GM20431 (cell line): ENCODE measurements around the gene NUDT8.
"Not testable (repeated sequence)": the region's sequence is repeated elsewhere in the genome, so short reads cannot be mapped to it uniquely, and the experiment has no call there.

Source experiments
- in situ Hi-C: fragments of 300-500 bp; cut with MseI, MboI; formaldehyde crosslinking; loops from one replicate; pipeline ENCODE4 v1.15.0; 2020; ENCODE audit warnings: low sequenced_read_pairs; ENCODE audit not compliant: unreplicated experiment

The NUDT8 gene

DNA sequence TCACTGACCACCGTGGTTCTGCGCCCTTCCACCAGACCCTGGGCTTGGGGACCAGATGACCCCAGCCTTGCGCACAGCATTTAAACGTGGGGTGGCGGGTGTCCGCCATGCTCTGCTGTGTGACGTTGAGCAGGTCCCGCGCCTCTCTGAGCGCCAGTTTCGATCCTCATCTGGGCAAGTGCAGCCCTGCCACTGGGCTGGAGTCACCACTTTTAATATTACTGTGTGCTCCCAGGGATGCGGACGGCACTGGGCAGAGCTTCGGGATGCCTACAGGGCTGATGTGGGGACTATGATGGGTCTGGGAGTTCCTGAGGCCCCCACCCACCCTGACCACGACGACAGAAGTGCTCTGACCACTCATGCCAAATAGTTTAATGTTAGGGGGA, 1.2 kb upstream of the NUDT8 start:
- in situ Hi-C loops: no loop called here

DNA sequence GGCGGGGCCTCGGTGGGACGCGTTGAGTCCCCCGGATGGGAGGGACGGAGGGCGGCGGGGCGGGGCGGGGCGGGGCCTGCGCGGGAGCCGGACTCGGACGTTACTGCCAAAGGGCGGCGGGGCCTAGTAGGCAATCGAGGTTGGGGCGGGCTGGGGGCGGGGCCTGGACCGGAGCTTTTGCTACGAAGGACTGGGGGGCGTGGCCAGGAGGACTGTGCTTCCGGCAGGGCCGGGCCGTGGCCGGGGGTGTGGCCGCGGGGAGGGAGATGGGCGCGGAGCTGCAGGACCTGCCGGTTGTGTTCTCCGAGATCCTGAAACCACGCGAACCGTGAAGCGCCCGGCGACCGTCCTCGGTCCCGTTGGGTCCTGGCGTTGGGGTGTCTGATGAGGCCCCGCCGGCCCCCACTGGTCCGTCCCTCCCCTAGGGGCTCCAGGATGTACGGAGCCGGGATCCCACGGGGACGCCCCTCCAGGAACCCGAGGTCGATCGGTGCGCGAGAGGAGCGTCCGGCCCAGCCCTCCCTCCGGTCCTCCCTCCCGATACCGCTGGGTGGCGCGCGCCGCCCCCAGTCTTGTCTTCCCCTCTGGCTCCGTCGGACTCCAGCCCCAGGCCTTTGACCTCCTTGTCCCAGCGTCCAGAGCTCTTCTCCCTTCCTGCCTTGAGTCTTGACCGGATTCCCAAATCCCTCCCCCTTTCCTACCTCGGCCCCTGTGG, 648 bp upstream of the NUDT8 start:
- in situ Hi-C loops: no loop called here

DNA sequence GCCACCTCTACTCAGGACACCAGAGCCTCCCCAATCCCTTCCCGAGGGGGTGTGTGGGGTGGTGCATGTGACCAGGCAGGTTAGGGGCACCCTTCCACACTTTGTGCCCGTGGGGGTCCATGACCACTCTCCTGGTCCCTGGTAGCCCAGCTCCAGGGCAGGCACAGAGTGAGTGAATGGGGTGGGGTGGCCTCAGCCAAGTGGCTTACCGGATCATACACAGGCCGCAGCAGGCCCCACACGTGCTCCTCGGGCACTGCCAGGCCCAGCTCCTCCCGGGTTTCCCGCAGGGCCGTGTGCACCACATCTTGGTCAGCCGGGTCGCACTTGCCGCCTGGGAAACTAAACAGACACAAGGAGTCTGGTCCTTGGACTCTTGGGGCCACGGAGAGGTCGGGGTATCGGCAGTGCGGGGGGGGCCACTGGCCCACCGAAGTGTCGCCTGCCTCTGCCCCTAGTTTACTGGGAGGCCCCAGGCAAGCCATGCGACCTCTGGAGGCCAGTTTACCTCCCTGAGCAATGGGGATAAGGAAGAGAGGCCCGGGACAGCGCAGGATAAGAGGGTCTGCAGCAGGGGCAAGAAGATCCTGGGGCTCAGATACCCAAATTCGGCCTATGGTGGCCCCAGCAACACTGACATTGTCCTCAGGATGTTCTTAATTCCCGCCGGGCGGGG, 889 bp downstream of the NUDT8 start:
- in situ Hi-C loops: no loop called here

DNA sequence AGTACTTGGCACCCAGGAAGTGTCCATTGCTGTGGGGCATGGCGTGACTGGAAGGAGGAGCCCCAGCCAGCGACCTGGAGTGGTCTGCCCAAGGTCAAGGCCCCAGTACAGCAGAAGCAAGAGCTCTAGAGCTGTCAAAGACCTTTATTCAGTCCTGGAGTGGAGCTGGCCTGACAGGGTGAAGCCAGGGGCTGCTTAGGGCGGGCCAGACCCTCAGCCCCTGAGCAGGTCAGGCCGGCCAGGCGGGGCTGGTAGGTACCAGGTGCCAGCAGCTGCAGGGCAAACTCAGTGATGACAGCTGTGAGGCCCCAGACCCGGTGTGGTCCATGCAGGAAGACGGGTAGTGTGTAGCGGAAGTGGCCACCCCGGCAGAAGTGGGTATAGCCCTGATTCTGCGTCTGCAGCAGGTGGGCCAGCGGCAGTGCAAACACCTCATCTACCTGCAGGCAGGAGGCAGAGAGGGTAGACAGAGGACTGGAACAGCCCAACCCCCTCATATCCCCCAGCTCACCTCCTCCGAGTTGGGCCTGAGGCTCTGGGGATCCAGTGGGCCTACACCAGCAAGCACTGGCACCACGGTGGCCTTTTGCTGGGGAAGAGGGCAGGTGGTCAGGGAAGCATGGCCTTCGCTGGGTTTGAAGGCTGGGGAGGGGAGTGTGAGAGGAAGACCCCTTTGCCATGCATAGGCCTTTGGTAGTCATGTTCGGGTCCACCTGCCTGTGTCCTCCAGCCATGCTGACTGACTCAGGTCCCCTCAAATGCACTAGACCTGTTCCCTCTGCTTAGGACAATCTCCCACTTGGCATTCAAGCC, 1.7 kb downstream of the NUDT8 start:
- in situ Hi-C loops: no loop called here

DNA sequence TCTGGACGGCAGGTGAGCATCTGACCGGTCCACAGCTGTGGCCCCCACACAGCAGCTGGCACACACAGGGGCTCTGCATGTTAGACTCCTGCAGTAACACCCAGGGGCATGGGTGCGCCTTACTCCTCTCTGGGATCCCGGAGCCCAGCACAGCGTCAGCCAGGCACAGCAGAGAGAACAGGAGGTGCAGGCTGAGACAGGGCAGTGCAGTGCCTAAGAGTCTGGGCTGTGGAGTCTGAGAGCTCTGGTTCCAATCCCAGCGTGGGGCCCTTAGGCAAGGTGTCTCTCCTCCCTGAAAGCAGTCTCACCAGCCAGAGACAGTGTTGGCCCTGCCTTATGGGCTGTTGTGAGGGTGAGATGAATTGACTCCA, 2.3 kb downstream of the NUDT8 start:
- in situ Hi-C loops: no loop called here

DNA sequence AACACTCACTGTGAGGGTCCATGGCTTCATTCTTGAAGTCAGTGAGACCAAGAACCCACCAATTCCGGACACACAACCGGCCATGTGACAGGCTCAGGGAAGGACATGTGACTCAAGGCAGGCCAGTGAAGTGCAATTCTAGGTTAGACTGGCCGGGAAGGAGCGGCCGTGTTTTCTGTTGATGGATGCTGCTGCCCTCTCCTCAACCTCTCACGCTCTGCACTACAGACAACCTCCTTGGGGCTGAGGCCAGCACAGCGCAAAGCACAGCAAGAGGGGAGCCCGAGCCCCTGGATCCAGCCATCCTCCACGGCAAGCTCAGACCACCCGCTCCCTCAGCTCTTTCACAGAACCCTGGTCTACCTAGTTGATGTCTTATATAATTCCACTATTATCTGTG, 2.8 kb downstream of the NUDT8 start:
- in situ Hi-C loops: no loop called here

DNA sequence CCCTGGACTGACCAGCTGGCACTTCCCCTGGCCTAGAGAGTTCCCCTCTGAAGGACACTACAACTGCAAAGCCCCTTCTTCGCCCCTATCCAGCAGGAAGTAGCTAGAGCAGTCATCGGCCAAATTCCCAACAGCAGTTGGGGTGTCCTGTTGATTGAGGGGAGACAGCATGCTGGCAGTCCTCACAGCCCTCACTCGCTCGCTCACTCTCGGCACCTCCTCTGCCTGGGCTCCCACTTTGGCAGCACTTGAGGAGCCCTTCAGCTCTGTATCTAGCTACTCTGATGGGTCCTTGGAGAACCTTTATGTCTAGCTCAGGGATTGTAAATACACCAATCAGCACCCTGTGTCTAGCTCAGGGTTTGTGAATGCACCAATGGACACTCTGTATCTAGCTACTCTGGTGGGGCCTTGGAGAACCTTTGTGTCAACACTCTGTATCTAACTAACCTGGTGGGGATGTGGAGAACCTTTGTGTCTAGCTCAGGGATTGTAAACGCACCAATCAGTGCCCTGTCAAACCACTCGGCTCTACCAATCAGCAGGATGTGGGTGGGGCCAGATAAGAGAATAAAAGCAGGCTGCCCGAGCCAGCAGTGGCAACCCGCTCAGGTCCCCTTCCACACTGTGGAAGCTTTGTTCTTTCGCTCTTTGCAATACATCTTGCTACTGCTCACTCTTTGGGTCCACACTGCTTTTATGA, 3.5 kb downstream of the NUDT8 start:
- in situ Hi-C loops: not testable (repeated sequence)

DNA sequence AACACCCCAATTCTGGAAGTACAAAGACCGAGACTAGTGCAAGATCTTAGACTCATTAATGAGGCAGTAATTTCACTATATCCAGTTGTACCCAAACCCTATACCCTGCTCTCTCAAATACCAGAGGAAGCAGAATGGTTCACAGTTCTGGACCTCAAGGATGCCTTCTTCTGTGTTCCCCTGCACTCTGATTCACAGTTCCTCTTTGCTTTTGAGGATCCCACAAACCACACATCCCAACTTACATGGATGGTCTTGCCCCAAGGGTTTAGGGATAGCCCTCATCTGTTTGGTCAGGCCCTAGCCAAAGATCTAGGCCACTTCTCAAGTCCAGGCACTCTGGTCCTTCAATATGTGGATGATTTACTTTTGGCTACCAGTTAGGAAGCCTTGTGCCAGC, 5.9 kb downstream of the NUDT8 start:
- in situ Hi-C loops: not testable (repeated sequence)

DNA sequence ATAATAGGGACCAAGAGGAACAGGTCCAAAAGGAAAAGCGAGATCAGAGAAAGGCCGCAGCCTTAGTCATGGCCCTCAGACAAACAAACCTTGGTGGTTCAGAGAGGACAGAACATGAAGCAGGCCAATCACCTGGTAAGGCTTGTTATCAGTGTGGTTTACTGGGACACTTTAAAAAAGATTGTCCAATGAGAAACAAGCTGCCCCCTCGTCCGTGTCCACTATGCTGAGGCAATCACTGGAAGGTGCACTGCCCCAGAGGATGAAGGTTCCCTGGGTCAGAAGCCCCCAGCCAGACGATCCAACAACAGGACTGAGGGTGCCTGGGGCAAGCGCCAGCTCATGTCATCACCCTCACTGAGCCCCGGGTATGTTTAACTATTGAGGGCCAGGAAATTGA, 6.8 kb downstream of the NUDT8 start:
- in situ Hi-C loops: not testable (repeated sequence)

DNA sequence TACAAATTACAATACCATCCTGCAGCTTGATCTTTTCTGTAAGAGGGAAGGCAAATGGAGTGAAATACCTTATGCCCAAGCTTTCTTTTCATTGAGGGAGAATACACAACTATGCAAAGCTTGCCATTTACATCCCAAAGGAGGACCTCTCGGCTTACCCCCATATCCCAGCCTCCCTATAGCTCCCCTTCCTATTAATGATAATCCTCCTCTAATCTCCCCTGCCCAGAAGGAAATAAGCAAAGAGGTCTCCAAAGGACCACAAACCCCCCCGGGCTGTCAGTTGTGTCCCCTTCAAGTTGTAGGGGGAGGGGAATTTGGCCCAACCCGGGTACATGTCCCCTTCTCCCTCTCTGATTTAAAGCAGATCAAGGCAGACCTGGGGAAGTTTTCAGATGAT, 7.8 kb downstream of the NUDT8 start:
- in situ Hi-C loops: not testable (repeated sequence)

DNA sequence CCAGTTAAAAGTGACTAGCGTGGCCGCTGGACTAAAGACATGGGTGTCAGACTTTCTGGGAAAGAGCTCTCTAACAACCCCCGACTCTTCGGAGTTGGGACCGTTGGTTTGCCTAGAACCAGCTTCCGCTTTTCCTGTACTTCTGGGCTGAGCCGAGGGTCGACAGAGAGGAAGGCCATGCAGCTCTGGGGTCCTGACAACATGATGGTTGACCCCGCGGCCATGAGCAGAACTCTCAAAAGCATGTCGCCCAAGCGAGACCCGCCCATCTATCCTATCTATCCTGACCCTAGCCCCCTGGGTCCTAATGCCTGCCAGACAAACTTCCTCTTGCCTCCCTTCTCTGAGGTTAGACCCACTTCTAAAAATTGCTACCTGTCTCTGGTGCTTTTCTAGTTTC, 9.1 kb downstream of the NUDT8 start:
- in situ Hi-C loops: not testable (repeated sequence)

DNA sequence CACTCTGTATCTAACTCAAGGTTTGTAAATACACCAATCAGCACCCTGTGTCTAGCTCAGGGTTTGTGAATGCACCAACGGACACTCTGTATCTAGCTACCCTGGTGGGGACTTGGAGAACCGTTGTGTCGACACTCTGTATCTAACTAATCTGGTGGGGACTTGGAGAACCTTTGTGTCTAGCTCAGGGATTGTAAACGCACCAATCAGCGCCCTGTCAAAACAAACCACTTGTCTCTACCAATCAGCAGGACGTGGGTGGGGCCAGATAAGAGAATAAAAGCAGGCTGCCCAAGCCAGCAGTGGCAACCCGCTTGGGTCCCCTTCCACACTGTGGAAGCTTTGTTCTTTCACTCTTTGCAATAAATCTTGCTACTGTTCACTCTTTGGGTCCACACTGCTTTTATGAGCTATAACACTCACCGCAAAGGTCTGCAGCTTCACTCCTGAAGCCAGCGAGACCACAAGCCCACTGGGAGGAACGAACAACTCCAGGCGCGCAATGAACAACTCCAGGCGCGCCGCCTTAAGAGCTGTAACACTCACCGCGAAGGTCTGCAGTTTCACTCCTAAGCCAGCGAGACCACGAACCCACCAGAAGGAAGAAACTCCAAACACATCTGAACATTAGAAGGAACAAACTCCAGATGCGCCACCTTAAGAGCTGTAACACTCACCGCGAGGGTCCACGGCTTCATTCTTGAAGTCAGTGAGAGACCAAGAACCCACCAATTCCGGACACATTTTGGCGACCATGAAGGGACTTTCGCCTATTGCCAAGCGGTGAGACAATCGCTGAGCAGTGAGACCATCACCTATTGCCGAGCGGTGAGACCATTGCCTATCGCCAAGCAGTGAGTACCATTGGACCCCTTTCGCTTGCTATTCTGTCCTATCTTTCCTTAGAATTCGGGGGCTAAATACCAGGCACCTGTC, 9.8 kb downstream of the NUDT8 start:
- in situ Hi-C loops: not testable (repeated sequence)

DNA sequence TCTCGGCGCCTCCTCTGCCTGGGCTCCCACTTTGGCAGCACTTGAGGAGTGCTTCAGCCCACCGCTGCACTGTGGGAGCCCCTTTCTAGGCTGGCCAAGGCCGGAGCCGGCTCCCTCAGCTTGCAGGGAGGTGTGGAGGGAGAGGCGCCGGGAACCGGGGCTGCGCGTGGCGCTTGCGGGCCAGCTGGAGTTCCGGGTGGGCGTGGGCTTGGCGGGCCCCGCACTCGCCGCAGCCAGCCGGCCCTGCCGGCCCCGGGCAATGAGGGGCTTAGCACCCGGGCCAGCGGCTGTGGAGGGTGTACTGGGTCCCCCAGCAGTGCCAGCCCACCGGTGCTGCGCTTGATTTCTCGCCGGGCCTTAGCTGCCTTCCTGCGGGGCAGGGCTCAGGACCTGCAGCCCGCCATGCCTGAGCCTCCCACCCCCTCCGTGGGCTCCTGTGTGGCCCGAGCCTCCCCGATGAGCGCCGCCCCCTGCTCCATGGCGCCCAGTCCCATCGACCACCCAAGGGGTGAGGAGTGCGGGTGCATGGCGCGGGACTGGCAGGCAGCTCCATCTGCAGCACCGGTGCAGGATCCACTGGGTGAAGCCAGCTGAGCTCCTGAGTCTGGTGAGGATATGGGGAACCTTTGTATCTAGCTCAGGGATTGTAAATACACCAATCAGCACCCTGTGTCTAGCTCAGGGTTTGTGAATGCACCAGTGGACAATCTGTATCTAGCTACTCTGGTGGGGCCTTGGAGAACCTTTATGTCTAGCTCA, 10.7 kb downstream of the NUDT8 start:
- in situ Hi-C loops: not testable (repeated sequence)

DNA sequence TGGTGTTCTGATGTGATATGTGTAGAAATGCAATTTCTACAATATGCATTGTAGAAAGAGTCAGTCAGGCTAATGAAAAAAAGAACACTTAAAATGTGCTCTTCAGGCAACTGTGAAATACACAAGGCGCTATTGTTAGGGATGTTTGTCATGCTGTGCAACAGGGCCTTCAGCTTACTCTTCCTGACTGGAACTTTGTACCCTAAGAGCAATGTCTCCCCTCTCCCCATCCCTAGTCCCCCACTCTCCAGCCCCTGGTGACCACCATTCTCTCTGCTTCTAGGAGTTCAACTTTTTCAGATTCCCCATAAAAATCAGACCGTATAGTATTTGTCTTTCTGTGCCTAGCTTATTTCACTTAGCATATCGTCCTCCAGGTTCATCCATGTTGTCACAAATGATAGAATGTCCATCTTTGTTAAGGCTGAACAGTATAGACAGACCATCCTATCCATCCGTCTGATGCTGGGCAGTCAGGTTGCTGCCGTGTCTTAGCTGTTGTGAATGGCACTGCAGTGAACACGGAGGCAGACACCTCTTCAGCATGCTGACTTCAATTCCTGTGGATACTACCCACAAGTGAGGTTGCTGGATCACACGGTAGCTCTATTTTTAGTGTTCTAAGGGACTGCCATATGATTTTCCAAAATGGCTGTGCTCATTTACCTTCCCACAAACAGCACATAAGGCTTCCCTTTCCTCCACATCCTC, 12.3 kb downstream of the NUDT8 start:
- in situ Hi-C loops: no loop called here

DNA sequence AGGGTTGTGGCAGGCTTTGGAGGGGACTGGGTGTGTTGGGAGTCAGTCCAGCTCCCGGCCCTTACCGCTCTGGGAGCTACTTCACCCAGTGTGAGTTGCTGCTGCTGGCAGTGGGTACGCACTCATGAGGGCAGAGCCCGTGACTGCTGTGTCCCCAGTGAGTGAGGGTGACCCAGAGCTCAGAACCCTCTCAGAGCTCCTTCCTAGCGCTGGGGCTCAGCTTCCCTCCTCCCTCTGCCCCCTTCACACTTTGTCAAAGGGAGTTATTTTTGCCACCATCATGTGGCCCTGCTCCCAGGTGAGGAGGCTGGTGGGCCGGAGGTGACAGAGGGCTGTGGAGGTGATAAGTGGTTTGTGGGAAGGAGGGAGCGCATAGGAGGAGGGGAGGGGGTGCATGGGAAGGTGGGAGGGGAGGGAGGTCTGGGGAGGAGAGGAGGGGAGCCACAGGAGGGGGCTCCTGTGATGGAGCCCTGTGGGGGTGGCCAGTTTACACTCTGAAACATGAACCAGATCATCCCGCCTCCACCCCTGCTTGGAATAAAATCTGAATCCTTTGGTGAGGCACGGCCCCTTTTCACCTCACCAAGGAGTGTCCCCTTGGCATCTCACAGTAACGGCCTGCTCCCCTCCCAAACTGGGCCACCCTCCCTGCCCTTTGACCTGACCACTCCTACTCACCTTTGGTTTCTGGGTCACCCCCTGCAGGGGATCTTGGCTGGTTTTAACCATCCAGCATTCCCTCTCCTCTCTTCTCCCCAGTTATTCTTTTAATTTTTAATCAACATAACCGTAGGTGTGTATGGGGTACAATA, 13.1 kb downstream of the NUDT8 start:
- in situ Hi-C loops: no loop called here

DNA sequence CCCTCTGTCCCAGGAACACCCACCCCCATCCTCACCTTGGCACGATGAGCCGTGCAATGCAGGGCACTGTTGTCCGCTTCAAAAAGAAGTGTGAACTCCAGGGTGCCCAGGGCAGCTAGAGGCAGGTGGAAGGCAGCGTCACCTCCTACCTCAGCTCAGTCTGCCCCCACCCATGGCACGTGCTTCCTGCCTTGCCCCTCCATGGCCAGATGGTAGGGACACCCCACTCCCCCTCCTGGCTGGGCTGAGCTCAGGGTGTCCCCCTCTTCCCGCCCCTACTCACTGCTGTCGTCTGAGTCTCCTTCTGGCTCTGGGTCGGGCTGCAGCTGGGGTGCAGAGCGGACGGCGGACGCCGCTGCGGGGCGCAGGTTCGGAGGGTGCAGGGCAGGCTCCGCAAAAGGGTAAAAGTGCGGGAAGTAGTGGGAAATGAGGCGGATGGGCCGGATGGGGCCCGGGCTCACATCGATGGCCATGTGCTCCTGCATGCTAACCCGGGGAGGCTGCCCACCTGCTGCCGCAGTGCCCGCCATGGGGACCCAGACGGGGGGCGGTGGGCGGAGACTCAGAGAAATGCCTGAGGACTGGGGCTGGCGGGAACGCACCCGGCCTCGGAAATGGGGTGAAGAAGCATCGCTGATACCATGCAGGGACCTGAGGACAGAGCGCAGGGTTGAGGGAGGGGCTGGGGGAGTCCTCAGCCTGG, 13.9 kb downstream of the NUDT8 start:
- in situ Hi-C loops: no loop called here
